Esophagus muscularis mucosa (tissue), 4 donors: ENCODE results near the gene NTN1. TPM values are rescaled to one million over a fixed set of nuclear protein-coding genes. Genes with fewer than 3 reads are reported as not detected.

Experiments
- DNase-seq: peaks from one replicate; pipeline ENCODE4 v3.0.0-alpha.2; 2017; ENCODE audit errors: extremely low spot score
- H3K27ac ChIP-seq, 4 donors: fragments of 200-600 bp; sonication (generic); replicated peaks in 1 of 4; 1 replicate in 3 of 4; 2 replicates in 1 of 4; pipeline ENCODE4 v1.5.1; 2016 to 2019; ENCODE audit warnings: mild to moderate bottlenecking in 1 of 4
- H3K27me3 ChIP-seq, 4 donors: fragments of 200-600 bp; sonication (generic); one replicate each; pipeline versions ENCODE4 v1.5.1 to v1.6.0; 2016 to 2019
- H3K36me3 ChIP-seq, 4 donors: fragments of 200-600 bp; sonication (generic); one replicate each; pipeline ENCODE4 v1.5.1; 2016 to 2019
- H3K4me1 ChIP-seq, 4 donors: fragments of 200-600 bp; sonication (generic); one replicate each; pipeline ENCODE4 v1.5.1; 2016 to 2019
- H3K4me3 ChIP-seq, 4 donors: fragments of 200-600 bp; sonication (generic); 1 replicate in 2 of 4; 2 replicates in 2 of 4; pipeline ENCODE4 v1.5.1; 2016 to 2019; ENCODE audit warnings: mild to moderate bottlenecking in 4 of 4, moderate library complexity in 1 of 4
- H3K9me3 ChIP-seq, 4 donors: fragments of 200-600 bp; sonication (generic); 1 replicate in 3 of 4; 2 replicates in 1 of 4; pipeline ENCODE4 v1.5.1; 2016 to 2019
- EP300 ChIP-seq: sonication (generic); formaldehyde crosslinking; IDR thresholded peaks from one replicate; pipeline ENCODE4 v1.6.1; 2017; ENCODE audit warnings: antibody characterized with exemption
- POLR2A ChIP-seq: fragments of 450-650 bp; IDR thresholded peaks from one replicate; pipeline ENCODE4 v1.6.1; 2017; ENCODE audit warnings: antibody characterized with exemption, moderate library complexity, mild to moderate bottlenecking, low read depth
- POLR2AphosphoS5 ChIP-seq, 2 donors: sonication (generic); formaldehyde crosslinking; IDR thresholded peaks; one replicate each; pipeline ENCODE4 v1.6.1; 2017; ENCODE audit warnings: antibody characterized with exemption in 2 of 2
- WGBS: methylation state at CpG from one replicate; pipeline ENCODE4 v1.1.5; 2018; 5-methylcytosine and 5-hydroxymethylcytosine counted together
- intact Hi-C: fragments of 100-400 bp; cut with DNase I; formaldehyde crosslinking; loops from one replicate; pipeline ENCODE4 v1.15.1; 2023
- total RNA-seq, 4 donors: library from RNA; depleted of rRNA; stranded (reverse); fragments of >200 nt; gene quantifications; one replicate each; pipeline versions ENCODE4 v1.1.0 to v1.2.1, GENCODE V29; 2016
- TF ChIP-seq, protein P1 (sequence below), 3 experiments: fragments of 200-600 bp in 2 of 3; fragments of 450-650 bp in 1 of 3; sonication (generic) in 2 of 3; IDR thresholded peaks; one replicate each; pipeline ENCODE4 v1.5.1; 2017 to 2019; ENCODE audit warnings: antibody characterized with exemption in 3 of 3, mild to moderate bottlenecking in 2 of 3, moderate library complexity in 1 of 3

The NTN1 gene
- total RNA-seq, 4 donors from 2014 or later, result 69.3 to 179 (median 117) TPM

DNA sequence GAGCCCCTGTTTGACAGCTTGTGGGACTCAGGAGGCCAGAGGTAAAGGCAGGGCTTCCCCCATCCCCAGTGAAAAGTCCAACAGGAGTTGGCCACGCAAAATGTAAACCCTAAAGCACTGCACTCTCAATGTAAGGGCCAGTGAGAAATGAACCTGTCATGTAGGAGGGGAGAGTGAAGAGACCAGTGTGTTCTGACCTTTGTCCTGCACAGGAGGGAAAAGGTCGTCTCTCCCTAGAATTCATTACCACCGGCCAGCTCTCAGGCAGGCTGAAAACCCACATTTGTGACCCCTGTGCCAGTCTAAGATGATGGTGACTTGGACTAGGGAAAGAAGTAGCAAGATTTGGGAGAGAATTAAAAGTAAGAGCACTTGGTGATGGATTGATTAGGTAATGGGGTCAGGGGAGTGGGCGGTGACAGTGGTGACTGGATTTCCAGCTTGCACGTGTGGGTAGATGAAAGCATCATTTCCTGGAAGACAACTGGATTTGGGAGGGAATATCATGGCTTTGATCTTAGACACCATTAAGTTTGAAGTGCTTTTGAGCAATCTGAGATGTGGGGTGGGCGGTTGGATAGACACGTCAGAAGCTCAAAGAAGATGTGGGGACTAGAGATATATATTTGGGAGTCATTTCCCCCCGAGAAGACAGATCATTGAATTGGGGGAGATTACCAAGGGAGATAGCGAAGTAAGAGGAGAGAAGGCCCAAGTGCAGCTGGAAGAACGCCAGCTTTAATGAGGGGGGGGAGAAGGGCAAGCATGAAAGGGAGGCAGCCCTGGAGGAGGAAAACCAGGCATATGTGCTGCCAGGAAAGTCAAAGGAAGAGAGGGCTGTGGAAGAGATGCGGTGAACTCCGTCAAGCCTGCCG is 119.5 kb downstream of the NTN1 start:
- WGBS, result 81% methylated on average over 13 of the region's 13 CpGs
- no peaks in the 10 kb centered on the region for H3K27me3 ChIP-seq
- H3K9me3 ChIP-seq, result no peaks in the 10 kb centered on the region
- H3K4me1 ChIP-seq, result peaks cover 4 to 70% (median 50%) of the 10 kb centered on the region in 4 donors
- no peak for DNase-seq
- TF ChIP-seq POLR2A, result no peak
- TF ChIP-seq, protein P1, sequence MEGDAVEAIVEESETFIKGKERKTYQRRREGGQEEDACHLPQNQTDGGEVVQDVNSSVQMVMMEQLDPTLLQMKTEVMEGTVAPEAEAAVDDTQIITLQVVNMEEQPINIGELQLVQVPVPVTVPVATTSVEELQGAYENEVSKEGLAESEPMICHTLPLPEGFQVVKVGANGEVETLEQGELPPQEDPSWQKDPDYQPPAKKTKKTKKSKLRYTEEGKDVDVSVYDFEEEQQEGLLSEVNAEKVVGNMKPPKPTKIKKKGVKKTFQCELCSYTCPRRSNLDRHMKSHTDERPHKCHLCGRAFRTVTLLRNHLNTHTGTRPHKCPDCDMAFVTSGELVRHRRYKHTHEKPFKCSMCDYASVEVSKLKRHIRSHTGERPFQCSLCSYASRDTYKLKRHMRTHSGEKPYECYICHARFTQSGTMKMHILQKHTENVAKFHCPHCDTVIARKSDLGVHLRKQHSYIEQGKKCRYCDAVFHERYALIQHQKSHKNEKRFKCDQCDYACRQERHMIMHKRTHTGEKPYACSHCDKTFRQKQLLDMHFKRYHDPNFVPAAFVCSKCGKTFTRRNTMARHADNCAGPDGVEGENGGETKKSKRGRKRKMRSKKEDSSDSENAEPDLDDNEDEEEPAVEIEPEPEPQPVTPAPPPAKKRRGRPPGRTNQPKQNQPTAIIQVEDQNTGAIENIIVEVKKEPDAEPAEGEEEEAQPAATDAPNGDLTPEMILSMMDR (IDR thresholded peaks at IDR 0.05), result no peak
- no peak for TF ChIP-seq EP300
- no peak for TF ChIP-seq POLR2AphosphoS5 (IDR thresholded peaks at IDR 0.05)
- no peak overlapping the region for H3K4me3 ChIP-seq
- no peaks in the 10 kb centered on the region for H3K36me3 ChIP-seq
- intact Hi-C loops, result no loop called here
- H3K27ac ChIP-seq, result no peak overlapping the region

DNA sequence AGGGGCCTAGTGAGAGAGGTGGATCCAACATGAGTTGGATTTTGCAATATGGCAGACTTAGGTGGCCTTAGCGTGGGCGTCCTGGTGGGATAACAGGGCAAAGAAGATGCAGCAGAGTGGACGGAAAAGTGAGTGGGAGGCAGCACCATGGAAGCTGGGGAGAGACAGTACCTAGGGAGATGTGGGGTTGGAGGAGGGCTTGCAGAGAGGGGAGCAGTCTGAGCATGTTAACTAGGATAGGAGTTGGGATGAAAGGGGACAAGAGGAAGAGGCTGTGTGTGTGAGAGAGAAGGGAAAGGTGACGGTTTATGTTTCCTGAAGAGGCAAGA is 120.1 kb downstream of the NTN1 start:
- Histone ChIP-seq H3K36me3 (no peaks in the 10 kb centered on the region), H3K27me3 (no peaks in the 10 kb centered on the region), H3K9me3 (no peaks in the 10 kb centered on the region), H3K27ac (no peak overlapping the region), H3K4me3 (no peak overlapping the region), H3K4me1 (peaks cover 4 to 68% (median 49%) of the 10 kb centered on the region in 4 donors)
- intact Hi-C loops, result no loop called here
- no peak for DNase-seq
- no peak for TF ChIP-seq EP300
- TF ChIP-seq, protein P1 (IDR thresholded peaks at IDR 0.05), result no peak
- no peak for TF ChIP-seq POLR2A
- TF ChIP-seq POLR2AphosphoS5 (IDR thresholded peaks at IDR 0.05), result no peak
- 86% methylated on average over 4 of the region's 4 CpGs for WGBS

DNA sequence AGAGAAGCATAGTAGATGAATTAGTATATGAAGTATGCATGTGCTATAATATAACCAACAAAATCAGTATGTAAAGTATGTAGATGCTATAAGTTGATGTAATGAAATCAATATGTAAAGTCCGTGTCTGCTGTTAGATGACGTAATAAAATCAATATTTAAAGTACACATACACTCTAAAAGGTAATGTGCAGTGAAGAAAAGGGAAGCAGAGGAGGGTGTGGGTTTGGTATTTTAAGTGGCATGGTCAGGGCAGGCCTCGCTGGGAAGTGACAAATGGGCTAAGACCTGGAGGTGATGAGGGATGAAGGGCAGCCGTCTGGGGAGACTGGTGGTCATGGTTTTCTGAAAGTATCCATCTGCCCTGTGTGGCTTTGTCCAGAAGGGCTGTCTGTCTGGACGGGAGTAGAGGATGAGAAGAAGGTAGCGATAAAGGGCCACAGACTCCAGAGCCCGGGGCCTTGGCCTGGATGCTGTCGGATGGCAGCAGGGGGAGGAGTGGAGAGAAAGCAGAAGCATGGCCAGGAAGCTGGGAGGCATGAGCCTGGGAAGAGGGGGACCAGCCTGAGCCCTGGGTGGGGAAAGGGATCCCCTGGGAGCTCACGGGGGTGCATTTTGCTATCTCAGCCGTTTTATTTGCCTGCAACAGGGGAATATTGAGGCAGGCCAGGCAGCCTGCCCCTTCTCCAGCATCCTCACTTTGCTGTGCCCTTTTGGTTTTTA is 121.6 kb downstream of the NTN1 start:
- no peak overlapping the region for H3K4me3 ChIP-seq
- no peak overlapping the region for H3K27ac ChIP-seq
- intact Hi-C loops, result no loop called here

DNA sequence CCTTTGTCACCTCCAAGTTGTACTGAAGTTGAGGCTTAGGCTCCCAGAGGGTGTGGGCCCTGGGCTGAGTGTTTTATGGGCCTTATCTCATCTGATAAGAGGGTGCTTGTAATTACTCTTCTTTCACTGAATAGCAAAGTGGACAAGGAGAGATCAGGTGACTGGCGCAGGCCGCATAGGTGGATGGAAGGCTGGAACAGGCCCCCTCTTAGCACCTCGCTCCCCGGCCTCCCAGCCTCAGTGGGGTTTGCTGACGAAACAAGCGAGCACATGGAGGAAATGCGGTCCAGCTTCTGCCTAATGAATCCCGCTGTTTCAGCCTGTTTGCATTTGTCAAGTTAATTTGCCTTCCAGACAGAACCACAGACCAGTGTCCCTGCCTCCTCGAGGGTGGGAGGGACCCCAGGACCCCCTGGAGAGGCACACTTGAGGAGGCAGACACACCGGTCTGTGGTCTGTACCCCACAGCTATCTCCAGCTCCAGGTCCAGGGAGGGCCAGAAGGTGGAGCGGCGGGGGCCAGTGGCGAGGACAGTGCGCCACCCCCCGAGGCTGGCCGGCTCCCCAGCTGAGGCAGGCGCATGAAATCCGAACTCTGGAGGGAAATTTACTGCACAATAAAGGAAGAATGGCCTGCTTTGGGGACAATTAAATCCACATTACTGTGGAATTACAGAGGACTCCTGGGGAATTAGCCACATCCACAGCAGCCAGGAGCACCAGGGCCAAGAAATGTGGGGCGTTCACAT is 123.4 kb downstream of the NTN1 start:
- 91% methylated on average over 19 of the region's 19 CpGs for WGBS
- H3K36me3 ChIP-seq, result no peaks in the 10 kb centered on the region
- TF ChIP-seq POLR2A (no peak), EP300 (no peak), POLR2AphosphoS5 (IDR thresholded peaks at IDR 0.05) (no peak)
- TF ChIP-seq, protein P1 (IDR thresholded peaks at IDR 0.05), result no peak
- no peaks in the 10 kb centered on the region for H3K27me3 ChIP-seq
- no peaks in the 10 kb centered on the region for H3K9me3 ChIP-seq
- H3K4me3 ChIP-seq, result no peak overlapping the region
- H3K4me1 ChIP-seq, result peaks cover 0 to 61% (median 43%) of the 10 kb centered on the region in 4 donors
- intact Hi-C loops, result no loop called here
- no peak overlapping the region for H3K27ac ChIP-seq
- DNase-seq, result no peak

More for the DNA sequence above, 121.6 kb downstream of the NTN1 start:
- Histone ChIP-seq H3K27me3 (no peaks in the 10 kb centered on the region), H3K36me3 (no peaks in the 10 kb centered on the region), H3K9me3 (no peaks in the 10 kb centered on the region), H3K4me1 (peaks cover 3 to 61% (median 42%) of the 10 kb centered on the region in 4 donors)
- no peak for DNase-seq
- 86% methylated on average over 10 of the region's 10 CpGs for WGBS
- TF ChIP-seq, protein P1 (IDR thresholded peaks at IDR 0.05), result no peak
- TF ChIP-seq POLR2A (no peak), POLR2AphosphoS5 (IDR thresholded peaks at IDR 0.05) (no peak), EP300 (no peak)
